GM18498 (cell line): ENCODE results near the gene P2RY10.
"Not testable (repeated sequence)": the region's sequence is repeated elsewhere in the genome, so short reads cannot be mapped to it uniquely, and the experiment has no call there.

Experiments
- ATAC-seq: cut with Tn5 transposase; IDR thresholded peaks from one replicate; pipeline ENCODE4 v1.9.1; 2021; ENCODE audit warnings: mild to moderate bottlenecking, moderate library complexity; ENCODE audit not compliant: unreplicated experiment

The P2RY10 gene, protein sequence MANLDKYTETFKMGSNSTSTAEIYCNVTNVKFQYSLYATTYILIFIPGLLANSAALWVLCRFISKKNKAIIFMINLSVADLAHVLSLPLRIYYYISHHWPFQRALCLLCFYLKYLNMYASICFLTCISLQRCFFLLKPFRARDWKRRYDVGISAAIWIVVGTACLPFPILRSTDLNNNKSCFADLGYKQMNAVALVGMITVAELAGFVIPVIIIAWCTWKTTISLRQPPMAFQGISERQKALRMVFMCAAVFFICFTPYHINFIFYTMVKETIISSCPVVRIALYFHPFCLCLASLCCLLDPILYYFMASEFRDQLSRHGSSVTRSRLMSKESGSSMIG

DNA sequence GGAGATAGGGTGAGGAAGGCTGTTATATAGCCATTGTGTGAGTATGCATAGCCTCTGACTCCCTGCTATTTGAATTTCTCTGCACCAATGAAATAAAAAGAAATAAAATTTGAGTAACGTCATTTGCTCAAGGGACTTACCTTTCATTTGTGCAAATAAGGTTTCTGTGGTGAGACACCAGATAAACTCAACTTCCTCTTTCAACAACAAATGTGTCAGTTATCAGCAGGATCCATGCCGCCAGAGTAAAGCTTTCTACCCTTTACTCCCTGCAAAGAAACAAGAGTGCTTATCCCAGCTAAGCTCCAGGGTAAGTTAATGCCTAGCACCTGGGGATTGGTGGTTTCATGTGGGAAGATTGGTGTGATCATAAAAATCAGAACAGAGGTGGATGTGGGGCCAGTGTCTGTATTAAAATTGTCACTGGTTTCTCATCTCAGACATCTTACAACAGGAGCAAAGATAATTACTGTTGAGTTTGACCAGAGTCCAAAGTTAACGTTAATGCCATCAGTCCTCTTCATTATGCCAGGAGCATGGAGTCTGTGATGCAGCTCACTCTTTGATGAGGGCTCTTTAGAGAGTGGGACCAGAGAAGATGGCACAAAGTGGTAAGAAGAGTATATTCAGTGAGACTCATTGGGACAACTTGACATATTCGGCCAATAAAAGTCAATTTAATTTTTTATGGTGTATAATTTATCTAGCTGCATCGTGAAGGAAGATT, at the start of gene P2RY10:
Gene P2RY10, plus strand, starts transcription at position 206 of the 727 bp plus-strand sequence. CDS start 15,130 bp downstream, outside the sequence.
- ATAC-seq, result peak; percentile 68

- peak; percentile 32 for ATAC-seq
Measured at GRCh38 chrX:78922754-78923153, 22.4 kb upstream of the P2RY10 start.

- peak; percentile 79 for ATAC-seq
Measured at GRCh38 chrX:78923198-78924015, 21.8 kb upstream of the P2RY10 start.

- ATAC-seq, result no peak
Measured at GRCh38 chrX:78931814-78932213, 13.4 kb upstream of the P2RY10 start.

DNA sequence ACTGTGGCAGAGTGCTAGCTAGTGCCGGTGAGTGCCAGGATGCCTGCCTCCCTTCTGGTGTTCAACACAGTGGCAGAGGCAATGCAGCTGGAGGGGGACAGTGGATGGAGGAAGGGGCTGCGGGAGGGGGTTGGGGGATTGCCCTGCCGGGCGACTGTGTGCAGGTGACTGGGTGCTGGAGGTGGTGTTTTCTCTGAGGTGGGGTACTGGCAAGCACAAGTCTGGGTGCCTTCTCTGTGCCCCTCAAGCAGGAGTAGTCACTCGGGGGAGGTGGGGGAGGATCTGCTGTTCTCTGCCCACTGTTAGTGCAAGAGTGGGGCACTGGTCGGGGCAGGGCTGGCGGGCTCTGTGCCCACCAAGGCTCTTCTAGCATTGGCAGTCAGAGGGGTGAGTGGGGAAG, 10.3 kb upstream of the P2RY10 start:
- no peak for ATAC-seq

- no peak for ATAC-seq
Measured at GRCh38 chrX:78944351-78944750, 840 bp upstream of the P2RY10 start.

DNA sequence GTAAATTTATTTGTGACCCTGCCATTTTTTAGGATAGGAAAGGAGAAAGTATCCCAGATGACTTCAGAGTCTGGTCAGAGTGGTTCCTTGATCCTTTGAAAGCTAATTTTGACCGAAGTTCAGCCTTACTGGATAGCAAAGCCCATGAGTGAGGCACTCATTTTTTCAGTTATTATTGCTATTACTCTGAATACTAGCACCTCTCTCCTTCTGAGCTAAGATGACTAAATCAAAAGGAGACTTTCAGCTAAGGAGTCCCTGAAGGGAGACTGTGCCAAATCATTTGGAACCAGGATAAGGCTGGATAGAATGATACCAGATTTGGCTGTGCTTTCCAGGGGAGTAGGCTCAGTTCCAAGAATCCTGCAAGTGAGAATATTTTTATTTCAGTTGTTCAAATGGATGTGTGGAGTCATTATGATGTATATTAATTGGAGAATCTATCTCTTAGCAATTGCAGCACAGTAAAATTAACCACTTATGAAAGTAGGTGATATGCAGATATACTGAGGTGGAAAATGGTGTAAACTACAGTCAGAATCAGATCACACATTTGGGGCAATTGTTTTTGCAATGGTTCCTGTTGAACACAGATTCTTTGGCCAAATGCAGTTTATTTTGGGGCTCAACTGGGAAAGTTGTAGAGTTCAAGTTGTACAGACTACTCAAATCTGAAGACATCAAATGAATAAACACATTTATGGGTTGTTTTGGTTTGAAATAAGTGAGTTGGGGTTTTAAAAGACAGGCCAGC, 1.2 kb downstream of the P2RY10 start:
- no peak for ATAC-seq

- no peak for ATAC-seq
Measured at GRCh38 chrX:78950009-78950835, 5.0 kb downstream of the P2RY10 start.

DNA sequence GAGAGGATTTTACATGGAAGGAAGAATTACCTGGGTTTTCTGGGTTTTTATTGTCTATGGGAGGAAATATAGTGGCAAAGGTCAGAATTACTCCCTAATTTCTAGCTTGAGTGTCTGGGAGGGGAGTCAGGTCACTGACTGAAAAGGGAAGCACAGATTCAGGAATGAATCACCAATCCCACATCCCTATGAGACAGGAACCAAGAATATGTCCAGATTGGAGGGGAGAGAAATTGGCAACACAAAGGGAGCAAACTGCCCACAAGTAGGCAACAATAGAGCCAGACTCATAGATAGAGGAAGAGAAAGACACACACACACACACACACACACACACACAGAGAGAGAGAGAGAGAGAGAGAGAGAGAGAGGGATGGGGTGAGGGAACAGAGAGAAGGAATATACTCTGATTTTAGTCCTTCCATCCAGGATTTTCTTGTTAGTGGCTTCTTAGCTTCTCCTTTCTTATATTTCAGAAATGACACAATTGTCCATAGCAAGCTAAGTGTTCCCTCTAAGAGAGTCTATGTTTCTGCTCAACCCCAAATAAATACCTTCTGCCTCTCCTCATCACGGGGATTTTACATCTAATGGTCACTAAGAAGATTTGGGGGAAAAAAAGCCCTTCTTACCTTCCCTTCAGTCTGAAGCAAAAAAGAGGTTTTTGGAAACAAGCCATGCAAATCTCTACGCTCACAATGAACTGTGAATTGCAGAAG, 12.0 kb downstream of the P2RY10 start:
- peak; percentile 11 for ATAC-seq

DNA sequence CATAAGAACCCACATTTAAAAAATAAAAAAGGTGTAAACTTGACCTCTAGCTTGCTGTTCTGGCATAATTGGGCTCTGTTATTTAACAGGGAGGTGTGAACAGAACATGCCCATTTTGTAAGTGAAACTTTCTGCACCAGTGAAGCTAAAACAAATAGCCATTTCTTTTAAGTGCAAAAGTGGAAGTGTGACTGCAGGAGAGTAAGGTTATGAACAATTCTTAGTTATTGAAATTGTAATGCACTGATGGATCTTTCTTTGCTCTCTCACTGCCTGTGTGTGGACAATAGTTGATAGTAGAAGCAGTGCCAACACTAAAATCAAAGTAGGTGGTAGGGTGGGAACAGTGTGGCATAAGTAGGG, 12.6 kb downstream of the P2RY10 start:
- peak; percentile 94 for ATAC-seq

GRCh38 chrX:78958419-78959116, 13.4 kb downstream of the P2RY10 start:
- ATAC-seq, result no peak

DNA sequence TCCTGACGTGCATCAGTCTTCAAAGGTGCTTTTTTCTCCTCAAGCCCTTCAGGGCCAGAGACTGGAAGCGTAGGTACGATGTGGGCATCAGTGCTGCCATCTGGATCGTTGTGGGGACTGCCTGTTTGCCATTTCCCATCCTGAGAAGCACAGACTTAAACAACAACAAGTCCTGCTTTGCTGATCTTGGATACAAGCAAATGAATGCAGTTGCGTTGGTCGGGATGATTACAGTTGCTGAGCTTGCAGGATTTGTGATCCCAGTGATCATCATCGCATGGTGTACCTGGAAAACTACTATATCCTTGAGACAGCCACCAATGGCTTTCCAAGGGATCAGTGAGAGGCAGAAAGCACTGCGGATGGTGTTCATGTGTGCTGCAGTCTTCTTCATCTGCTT, 15.7 kb downstream of the P2RY10 start:
- ATAC-seq, result no peak

GRCh38 chrX:78964598-78964997, 19.4 kb downstream of the P2RY10 start:
- no peak for ATAC-seq

GRCh38 chrX:78979789-78980464, 34.7 kb downstream of the P2RY10 start:
- ATAC-seq, result peak; percentile 100

DNA sequence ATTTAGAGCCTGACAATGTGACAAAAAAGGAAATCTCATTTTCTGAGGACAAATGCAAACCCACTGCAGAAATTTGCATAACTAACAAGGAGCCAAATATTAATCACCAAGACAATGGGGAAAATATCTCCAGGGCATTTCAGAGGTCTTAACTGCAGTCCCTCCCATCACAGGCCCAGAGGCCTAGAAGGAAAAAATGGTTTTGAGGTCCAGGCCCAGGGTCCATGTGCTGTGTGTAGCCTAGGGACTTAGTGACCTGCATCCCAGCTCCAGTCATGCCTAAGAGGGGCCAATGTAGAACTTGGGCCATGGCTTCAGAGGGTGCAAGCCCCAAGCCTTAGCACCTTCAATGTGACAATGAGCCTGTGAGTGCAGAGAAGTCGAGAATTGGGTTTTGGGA, 44.2 kb downstream of the P2RY10 start:
- ATAC-seq, result no peak

GRCh38 chrX:78997870-78998558, 52.8 kb downstream of the P2RY10 start:
- no peak for ATAC-seq

DNA sequence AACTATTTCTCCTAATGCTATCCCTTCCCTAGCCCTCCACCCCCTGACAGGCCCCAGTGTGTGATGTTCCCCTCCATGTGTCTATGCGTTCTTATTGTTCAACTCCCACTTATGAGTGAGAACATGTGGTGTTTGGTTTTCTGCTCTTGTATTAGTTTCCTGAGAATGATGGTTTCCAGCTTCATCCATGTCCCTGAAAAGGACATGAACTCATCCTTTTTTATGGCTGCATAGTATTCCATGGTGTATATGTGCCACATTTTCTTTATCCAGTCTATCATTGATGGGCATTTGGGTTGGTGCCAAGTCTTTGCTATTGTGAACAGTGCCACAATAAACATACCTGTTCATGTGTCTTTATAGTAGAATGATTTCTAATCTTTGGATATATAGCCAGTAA, 62.3 kb downstream of the P2RY10 start:
- ATAC-seq, result not testable (repeated sequence)
